Epidermal melanocyte (primary cell): ENCODE results near the gene ECE1.
A peak's percentile ranks its signal among the peaks of the same experiment; 100 is the strongest.

Source experiments
- DNase-seq: peaks from one replicate; pipeline ENCODE4 v3.0.0; 2011; ENCODE audit warnings: low spot score; ENCODE audit not compliant: insufficient read length

Gene ECE1

GRCh38 chr1:21325731-21326387, 35.6 kb upstream of the ECE1 start:
- no peak for DNase-seq

- no peak for DNase-seq
These were observed 35.0 kb upstream of the ECE1 start for GRCh38 chr1:21325231-21325718.

GRCh38 chr1:21324368-21325141, 34.3 kb upstream of the ECE1 start:
- no peak for DNase-seq

GRCh38 chr1:21323091-21323490, 32.8 kb upstream of the ECE1 start:
- no peak for DNase-seq

GRCh38 chr1:21322681-21323016, 32.4 kb upstream of the ECE1 start:
- DNase-seq = no peak

GRCh38 chr1:21321963-21322680, 31.9 kb upstream of the ECE1 start:
- DNase-seq = no peak

- no peak for DNase-seq
These were observed 30.3 kb upstream of the ECE1 start for GRCh38 chr1:21320410-21321108.

GRCh38 chr1:21319447-21320407, 29.5 kb upstream of the ECE1 start:
- no peak for DNase-seq

GRCh38 chr1:21318714-21319159, 28.5 kb upstream of the ECE1 start:
- DNase-seq = no peak

- no peak for DNase-seq
These were observed 27.9 kb upstream of the ECE1 start for GRCh38 chr1:21318057-21318713.

GRCh38 chr1:21317690-21318043, 27.4 kb upstream of the ECE1 start:
- no peak for DNase-seq

GRCh38 chr1:21317035-21317689, 26.9 kb upstream of the ECE1 start:
- no peak for DNase-seq

GRCh38 chr1:21314743-21315396, 24.6 kb upstream of the ECE1 start:
- DNase-seq = no peak

GRCh38 chr1:21313886-21314721, 23.8 kb upstream of the ECE1 start:
- no peak for DNase-seq

GRCh38 chr1:21313203-21313885, 23.1 kb upstream of the ECE1 start:
- peak; percentile 65 for DNase-seq

GRCh38 chr1:21312407-21312992, 22.2 kb upstream of the ECE1 start:
- no peak for DNase-seq

- no peak for DNase-seq
These were observed 20.8 kb upstream of the ECE1 start for GRCh38 chr1:21311016-21311415.
